SU-DHL-6 (cell line): ENCODE results near the gene GPR153.

Source experiments
- H2AFZ ChIP-seq: fragments of 200-600 bp; sonication (generic); 2 replicates; pipeline ENCODE4 v1.6.1; 2014; ENCODE audit warnings: low read depth, mild to moderate bottlenecking, moderate library complexity, mixed read lengths, antibody characterized with exemption, low read length; ENCODE audit not compliant: severe bottlenecking
- H3F3A ChIP-seq: fragments of 200-600 bp; shearing (Covaris generic); 2 replicates; pipeline ENCODE4 v1.6.0; 2016; ENCODE audit warnings: antibody characterized with exemption, mild to moderate bottlenecking; ENCODE audit not compliant: insufficient read depth
- H3K27ac ChIP-seq: fragments of 200-600 bp; sonication (generic); 2 replicates; pipeline ENCODE4 v1.5.1; 2016; ENCODE audit warnings: low read depth, mild to moderate bottlenecking, low read length, moderate library complexity, mixed read lengths
- H3K27me3 ChIP-seq: fragments of 200-600 bp; sonication (generic), shearing (Covaris generic); 2 replicates; pipeline ENCODE4 v1.6.0; 2014; ENCODE audit warnings: mild to moderate bottlenecking, low read length
- H3K36me3 ChIP-seq: fragments of 200-600 bp; sonication (generic); 2 replicates; pipeline ENCODE4 v1.6.1; 2014; ENCODE audit warnings: mild to moderate bottlenecking, low read length, mixed read lengths
- H3K4me2 ChIP-seq: fragments of 300-600, 200-600 bp; shearing (Covaris generic), sonication (generic); 2 replicates; pipeline ENCODE4 v1.6.0; 2014; ENCODE audit warnings: low read length, low read depth, mild to moderate bottlenecking; ENCODE audit not compliant: poor library complexity, severe bottlenecking
- H3K4me3 ChIP-seq: fragments of 200-600 bp; sonication (generic); 2 replicates; pipeline ENCODE4 v1.5.1; 2014; ENCODE audit warnings: antibody characterized with exemption, low read length, mild to moderate bottlenecking, mixed read lengths; ENCODE audit not compliant: insufficient read depth, poor library complexity, severe bottlenecking
- H3K79me2 ChIP-seq: fragments of 200-600 bp; sonication (generic); 2 replicates; pipeline ENCODE4 v1.6.1; 2014; ENCODE audit warnings: mild to moderate bottlenecking, low read length, moderate library complexity; ENCODE audit not compliant: insufficient read depth
- H3K9ac ChIP-seq: fragments of 200-600 bp; sonication (generic); 2 replicates; pipeline ENCODE4 v1.7.0; 2014; ENCODE audit warnings: mild to moderate bottlenecking, low read length
- H3K9me2 ChIP-seq: fragments of 200-600 bp; sonication (generic); replicated peaks from 2 replicates; pipeline ENCODE4 v1.6.1; 2014; ENCODE audit warnings: low read length; ENCODE audit not compliant: insufficient read depth
- H3K9me3 ChIP-seq: fragments of 200-600 bp; sonication (generic); 2 replicates; pipeline ENCODE4 v1.6.1; 2014; ENCODE audit warnings: low read length, mixed read lengths; ENCODE audit not compliant: insufficient read depth
- H4K20me1 ChIP-seq: fragments of 200-600 bp; sonication (generic); 2 replicates; pipeline ENCODE4 v1.6.1; 2014; ENCODE audit warnings: low read depth, mild to moderate bottlenecking, antibody characterized with exemption, low read length, moderate library complexity, mixed read lengths
- EZH2phosphoT487 ChIP-seq: fragments of 200-600 bp; sonication (generic), shearing (Covaris generic); conservative IDR thresholded peaks from 2 replicates; pipeline ENCODE4 v1.6.1; 2018; ENCODE audit warnings: mild to moderate bottlenecking, antibody characterized with exemption, low read length, moderate library complexity, mixed read lengths
- TF ChIP-seq, protein P1 (sequence below): fragments of 200-600 bp; sonication (generic); IDR thresholded peaks from one replicate; pipeline ENCODE4 v1.5.1; 2017; ENCODE audit warnings: antibody characterized with exemption, mild to moderate bottlenecking, low read length, moderate library complexity; ENCODE audit not compliant: insufficient read depth, poor library complexity, severe bottlenecking

The GPR153 gene

DNA sequence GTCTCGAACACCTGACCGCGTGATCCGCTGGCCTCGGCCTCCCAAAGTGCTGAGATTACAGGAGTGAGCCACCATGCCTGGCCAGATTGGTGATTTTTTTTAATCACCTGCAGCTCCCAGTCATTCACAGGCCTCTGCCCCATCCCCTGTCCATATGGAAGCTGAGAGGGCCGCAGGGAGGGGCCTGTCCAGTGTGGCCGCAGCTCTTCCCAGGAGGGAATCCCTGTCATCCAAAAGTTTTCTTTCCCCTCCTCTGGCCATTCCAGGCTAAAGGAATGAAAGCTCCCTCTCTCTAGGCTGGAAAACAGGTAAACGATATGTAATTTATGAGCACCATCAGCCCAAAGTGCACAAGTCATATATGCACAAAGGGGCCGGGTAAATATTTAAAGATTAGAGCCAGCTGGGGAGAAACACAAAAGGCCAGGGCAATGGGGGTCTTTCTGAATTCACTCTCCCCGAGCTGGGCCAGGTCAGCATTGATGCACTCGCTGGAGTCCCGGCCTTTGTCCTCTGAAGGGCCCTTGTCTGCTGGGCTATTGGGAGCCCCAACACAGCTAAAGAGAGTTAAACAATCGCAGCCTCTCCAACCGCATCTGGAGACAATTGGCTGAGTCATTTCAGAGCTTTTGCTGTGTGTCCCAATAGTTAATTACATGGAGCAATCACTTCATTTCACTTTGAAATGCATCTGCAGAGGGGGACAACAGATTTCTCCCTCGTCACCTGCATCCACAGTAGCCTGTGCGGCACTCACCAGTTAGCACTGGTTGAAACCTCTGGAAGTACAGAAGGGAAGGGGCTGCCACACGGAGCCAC, 20.7 kb downstream of the GPR153 start:
- Histone ChIP-seq H3F3A (no peaks in the 10 kb centered on the region), H3K9me3 (no peaks in the 10 kb centered on the region), H3K9ac (no peak overlapping the region), H3K27ac (no peak overlapping the region), H4K20me1 (no peaks in the 10 kb centered on the region), H3K4me2 (no peak overlapping the region), H3K9me2 (no peaks in the 10 kb centered on the region), H3K4me3 (no peak overlapping the region), H3K79me2 (peaks cover 3% of the 10 kb centered on the region), H2AFZ (no peak overlapping the region), H3K36me3 (no peaks in the 10 kb centered on the region), H3K27me3 (no peaks in the 10 kb centered on the region)
- TF ChIP-seq EZH2phosphoT487: no peak
- TF ChIP-seq, protein P1, sequence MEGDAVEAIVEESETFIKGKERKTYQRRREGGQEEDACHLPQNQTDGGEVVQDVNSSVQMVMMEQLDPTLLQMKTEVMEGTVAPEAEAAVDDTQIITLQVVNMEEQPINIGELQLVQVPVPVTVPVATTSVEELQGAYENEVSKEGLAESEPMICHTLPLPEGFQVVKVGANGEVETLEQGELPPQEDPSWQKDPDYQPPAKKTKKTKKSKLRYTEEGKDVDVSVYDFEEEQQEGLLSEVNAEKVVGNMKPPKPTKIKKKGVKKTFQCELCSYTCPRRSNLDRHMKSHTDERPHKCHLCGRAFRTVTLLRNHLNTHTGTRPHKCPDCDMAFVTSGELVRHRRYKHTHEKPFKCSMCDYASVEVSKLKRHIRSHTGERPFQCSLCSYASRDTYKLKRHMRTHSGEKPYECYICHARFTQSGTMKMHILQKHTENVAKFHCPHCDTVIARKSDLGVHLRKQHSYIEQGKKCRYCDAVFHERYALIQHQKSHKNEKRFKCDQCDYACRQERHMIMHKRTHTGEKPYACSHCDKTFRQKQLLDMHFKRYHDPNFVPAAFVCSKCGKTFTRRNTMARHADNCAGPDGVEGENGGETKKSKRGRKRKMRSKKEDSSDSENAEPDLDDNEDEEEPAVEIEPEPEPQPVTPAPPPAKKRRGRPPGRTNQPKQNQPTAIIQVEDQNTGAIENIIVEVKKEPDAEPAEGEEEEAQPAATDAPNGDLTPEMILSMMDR: no peak

DNA sequence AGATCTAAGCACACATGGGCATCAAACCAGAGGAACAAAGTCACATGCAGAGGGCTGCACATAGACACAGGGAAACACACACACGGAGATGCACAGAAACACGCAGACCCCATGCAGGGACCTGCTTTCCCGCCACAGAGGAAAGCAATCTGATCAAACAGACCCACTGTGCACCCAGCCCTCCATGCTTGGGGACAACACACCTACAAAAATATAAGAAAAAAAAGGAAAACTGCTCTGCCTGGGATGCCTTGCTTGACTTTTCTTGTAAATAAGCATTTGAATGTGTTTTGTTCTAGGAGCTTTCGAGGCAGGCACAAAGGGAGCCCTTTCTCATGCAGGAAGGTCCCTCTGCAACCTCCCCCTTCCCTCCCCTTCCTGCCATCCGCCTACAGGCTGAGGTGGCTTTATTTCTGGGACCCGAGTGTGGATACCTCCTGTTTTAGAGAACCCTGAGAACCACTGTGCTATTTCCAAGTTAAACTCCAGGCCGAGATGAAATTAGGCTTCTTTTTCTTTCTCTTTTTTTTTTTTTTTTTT, 21.6 kb downstream of the GPR153 start:
- Histone ChIP-seq H3K4me3 (no peak overlapping the region), H3K27me3 (no peaks in the 10 kb centered on the region), H3K9me3 (no peaks in the 10 kb centered on the region), H3K9me2 (no peaks in the 10 kb centered on the region), H3K79me2 (peaks cover 12% of the 10 kb centered on the region), H4K20me1 (no peaks in the 10 kb centered on the region), H3K36me3 (0 out of 2 replicates have a peak, but pooled peaks cover under 1% of the 10 kb centered on the region), H3K4me2 (no peak overlapping the region), H3F3A (no peaks in the 10 kb centered on the region), H3K27ac (no peak overlapping the region), H3K9ac (no peak overlapping the region), H2AFZ (no peak overlapping the region)
- TF ChIP-seq EZH2phosphoT487: no peak
- TF ChIP-seq, protein P1: no peak

DNA sequence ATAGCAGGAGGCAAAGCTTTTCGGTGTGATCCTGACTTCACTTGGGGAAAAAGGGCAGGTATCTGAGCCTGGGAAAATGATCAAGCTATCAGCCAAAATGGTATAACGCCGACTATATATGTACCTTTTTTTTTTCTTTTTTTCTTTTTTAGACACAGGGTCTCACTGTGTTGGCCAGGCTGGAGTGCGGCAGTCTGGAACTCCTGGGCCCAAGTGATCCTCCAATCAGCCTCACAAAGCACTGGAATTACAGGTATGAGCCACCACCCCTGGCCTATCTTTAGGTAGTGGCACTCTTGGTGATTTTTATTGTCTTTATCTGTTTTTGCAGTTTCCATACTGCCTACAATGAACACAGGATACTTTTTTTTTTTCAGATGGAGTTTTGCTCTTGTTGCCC, 23.8 kb downstream of the GPR153 start:
- Histone ChIP-seq H3K79me2 (peaks cover 24% of the 10 kb centered on the region), H2AFZ (no peak overlapping the region), H3K9ac (no peak overlapping the region), H3K27ac (no peak overlapping the region), H3K27me3 (no peaks in the 10 kb centered on the region), H3K4me2 (no peak overlapping the region), H3K4me3 (no peak overlapping the region), H3K9me3 (no peaks in the 10 kb centered on the region), H4K20me1 (no peaks in the 10 kb centered on the region), H3F3A (no peaks in the 10 kb centered on the region), H3K9me2 (no peaks in the 10 kb centered on the region), H3K36me3 (peaks cover 5% of the 10 kb centered on the region; the same call in 1 of the 2 replicates)
- TF ChIP-seq, protein P1: no peak
- no peak for TF ChIP-seq EZH2phosphoT487
